ENCODE data around the gene SVOP. TPM values are rescaled to one million over a fixed set of nuclear protein-coding genes. Genes with fewer than 3 reads are reported as not detected.
A peak's percentile ranks its signal among the peaks of the same experiment; 100 is the strongest.

SVOP gene
- polyA plus RNA-seq, 3 donors: not detected

GRCh38 chr12:108966378-108967151, 54.3 kb downstream of the SVOP start:
- no peak overlapping the region for H3K4me3 Mint-ChIP-seq
- 98% methylated on average over 6 of the region's 9 CpGs for WGBS (ENCODE audit: insufficient coverage)

DNA sequence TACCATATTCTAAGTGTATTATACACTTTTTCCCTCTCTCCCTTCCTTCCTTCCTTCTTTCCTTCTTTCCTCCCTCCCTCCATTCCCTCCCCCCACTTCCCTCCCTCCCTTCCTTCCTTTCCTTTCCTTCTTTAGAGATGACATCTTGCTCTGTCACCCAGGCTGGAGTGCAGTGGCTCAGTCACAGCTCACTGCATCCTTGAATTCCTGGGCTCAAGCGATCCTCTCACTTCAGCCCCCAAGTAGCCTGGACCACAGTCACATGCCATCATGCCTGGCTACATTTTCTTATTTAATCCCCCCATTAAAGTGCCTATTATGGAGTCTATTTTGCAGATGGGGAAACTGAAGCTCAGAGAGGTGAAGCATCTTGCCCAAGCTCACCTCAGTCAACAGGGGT, 55.0 kb downstream of the SVOP start:
- no peak overlapping the region for H3K9ac ChIP-seq (ENCODE audit: insufficient read depth, low read length, poor library complexity, severe bottlenecking)
- no peak overlapping the region for H3K4me3 ChIP-seq (replicated peaks in 1 of 3; ENCODE audit: low read depth in 2 of 3, low read length in 3 of 3)
- Mint-ChIP-seq H3K27me3 (ENCODE audit: low read depth in 3 of 3) (peaks cover 0 to 8% (median 3%) of the 10 kb centered on the region in 3 donors), H3K4me1 (peaks cover 1% of the 10 kb centered on the region), H3K27ac (no peak overlapping the region), H3K36me3 (no peaks in the 10 kb centered on the region), H3K4me3 (no peak overlapping the region), H3K9me3 (no peaks in the 10 kb centered on the region)
- H3K4me2 ChIP-seq (replicated peaks; ENCODE audit: extremely low read depth, low read length, poor library complexity, severe bottlenecking): no peak overlapping the region
- no peak overlapping the region for H3K27ac ChIP-seq (ENCODE audit: low read depth in 1 of 2, low read length in 2 of 2)
- no peaks in the 10 kb centered on the region for H3K36me3 ChIP-seq (replicated peaks in 1 of 2; ENCODE audit: control insufficient read depth in 1 of 2, insufficient read depth in 2 of 2, low read length in 2 of 2)
- no peak overlapping the region for H2AFZ ChIP-seq (ENCODE audit: insufficient read depth, low read depth, low read length, poor library complexity, severe bottlenecking)
- no CpG with 5 or more reads among the region's 1 CpG for WGBS (ENCODE audit: insufficient coverage)
- H3K4me1 ChIP-seq (ENCODE audit: control insufficient read depth in 1 of 2, insufficient read depth in 2 of 2, low read length in 2 of 2): no peaks in the 10 kb centered on the region
- DNase-seq: no peak
- no peaks in the 10 kb centered on the region for H4K20me1 ChIP-seq (ENCODE audit: insufficient read depth, low read length)
- no peaks in the 10 kb centered on the region for H3K9me3 ChIP-seq (replicated peaks in 1 of 2; ENCODE audit: control insufficient read depth in 1 of 2, insufficient read depth in 1 of 2, low read length in 2 of 2)
- H3K27me3 ChIP-seq (ENCODE audit: control insufficient read depth in 2 of 2, insufficient read depth in 2 of 2, low read length in 2 of 2): no peaks in the 10 kb centered on the region
- no peaks in the 10 kb centered on the region for H3K79me2 ChIP-seq (ENCODE audit: insufficient read depth, low read length)
- intact Hi-C loops (cut with micrococcal nuclease): loop anchor here in 1 of 2 donors (10.0 kb wide), 1 partner anchor 119 kb away; no protein-coding TSS in a partner anchor
- no peak for TF ChIP-seq CTCF (IDR thresholded peaks at IDR 0.05)

More at GRCh38 chr12:108966378-108967151, 54.3 kb downstream of the SVOP start:
- peak overlapping the region in 1 of 7 donors; percentile 33 for H3K27ac Mint-ChIP-seq
- H3K4me1 Mint-ChIP-seq: peaks cover 1% of the 10 kb centered on the region
- H3K9me3 ChIP-seq (replicated peaks in 1 of 2; ENCODE audit: control insufficient read depth in 1 of 2, insufficient read depth in 1 of 2, low read length in 2 of 2): no peaks in the 10 kb centered on the region
- DNase-seq: no peak
- no peak for TF ChIP-seq CTCF (IDR thresholded peaks at IDR 0.05)
- H3K4me3 ChIP-seq (replicated peaks in 1 of 3; ENCODE audit: low read depth in 2 of 3, low read length in 3 of 3): no peak overlapping the region
- no peaks in the 10 kb centered on the region for H3K9me3 Mint-ChIP-seq
- intact Hi-C loops (cut with micrococcal nuclease): loop anchor here in 1 of 2 donors (10.0 kb wide), 1 partner anchor 118 kb away; no protein-coding TSS in a partner anchor
- H3K27me3 ChIP-seq (ENCODE audit: control insufficient read depth in 2 of 2, insufficient read depth in 2 of 2, low read length in 2 of 2): no peaks in the 10 kb centered on the region
- H4K20me1 ChIP-seq (ENCODE audit: insufficient read depth, low read length): no peaks in the 10 kb centered on the region
- H3K79me2 ChIP-seq (ENCODE audit: insufficient read depth, low read length): no peaks in the 10 kb centered on the region
- H3K27me3 Mint-ChIP-seq (ENCODE audit: low read depth in 3 of 3): peaks cover 0 to 7% (median 3%) of the 10 kb centered on the region in 3 donors
- no peaks in the 10 kb centered on the region for H3K36me3 Mint-ChIP-seq
- H3K9ac ChIP-seq (ENCODE audit: insufficient read depth, low read length, poor library complexity, severe bottlenecking): no peak overlapping the region
- H3K27ac ChIP-seq (ENCODE audit: low read depth in 1 of 2, low read length in 2 of 2): no peak overlapping the region
- H3K4me2 ChIP-seq (replicated peaks; ENCODE audit: extremely low read depth, low read length, poor library complexity, severe bottlenecking): no peak overlapping the region
- H3K36me3 ChIP-seq (replicated peaks in 1 of 2; ENCODE audit: control insufficient read depth in 1 of 2, insufficient read depth in 2 of 2, low read length in 2 of 2): no peaks in the 10 kb centered on the region
- no peak overlapping the region for H2AFZ ChIP-seq (ENCODE audit: insufficient read depth, low read depth, low read length, poor library complexity, severe bottlenecking)
- H3K4me1 ChIP-seq (ENCODE audit: control insufficient read depth in 1 of 2, insufficient read depth in 2 of 2, low read length in 2 of 2): no peaks in the 10 kb centered on the region

Measured in CD14-positive monocyte (primary cell).